22Rv1 (cell line): Measurements from ENCODE around the gene FMO5.

Experiments
- CTCF ChIP-seq: fragments of 450-650 bp; IDR thresholded peaks from 2 replicates; pipeline ENCODE4 v1.5.1; 2017; ENCODE audit warnings: mild to moderate bottlenecking
- ZFX ChIP-seq: fragments of 450-650 bp; IDR thresholded peaks from 2 replicates; pipeline ENCODE4 v1.6.1; 2017; ENCODE audit warnings: antibody characterized with exemption, borderline replicate concordance

- TF ChIP-seq CTCF (no peak), ZFX (no peak)
Observed at GRCh38 chr1:147223740-147224615, 1.2 kb downstream of the FMO5 start.
